Measurements from ENCODE around the gene NPAS3.

DNA sequence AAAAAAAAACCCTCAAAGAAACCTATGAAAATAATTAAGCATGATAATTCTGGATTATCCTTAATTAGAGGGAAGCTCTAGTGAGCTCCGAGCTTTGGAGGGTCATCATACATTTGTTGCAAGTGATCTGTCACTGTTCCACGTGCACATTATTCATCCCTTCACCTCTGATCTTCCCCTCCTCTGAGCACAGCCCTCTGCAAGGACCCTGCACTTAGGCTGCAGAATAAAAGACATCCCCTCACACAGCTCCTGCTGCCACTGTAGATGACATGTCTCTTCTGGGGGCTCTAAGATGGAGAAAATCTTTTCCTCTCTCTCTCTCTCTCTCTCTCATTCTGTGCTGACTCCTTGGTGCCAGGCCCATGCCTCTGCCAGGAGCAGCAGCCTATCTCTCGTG lies 711.8 kb downstream of the NPAS3 start:
- TF ChIP-seq, protein P1, sequence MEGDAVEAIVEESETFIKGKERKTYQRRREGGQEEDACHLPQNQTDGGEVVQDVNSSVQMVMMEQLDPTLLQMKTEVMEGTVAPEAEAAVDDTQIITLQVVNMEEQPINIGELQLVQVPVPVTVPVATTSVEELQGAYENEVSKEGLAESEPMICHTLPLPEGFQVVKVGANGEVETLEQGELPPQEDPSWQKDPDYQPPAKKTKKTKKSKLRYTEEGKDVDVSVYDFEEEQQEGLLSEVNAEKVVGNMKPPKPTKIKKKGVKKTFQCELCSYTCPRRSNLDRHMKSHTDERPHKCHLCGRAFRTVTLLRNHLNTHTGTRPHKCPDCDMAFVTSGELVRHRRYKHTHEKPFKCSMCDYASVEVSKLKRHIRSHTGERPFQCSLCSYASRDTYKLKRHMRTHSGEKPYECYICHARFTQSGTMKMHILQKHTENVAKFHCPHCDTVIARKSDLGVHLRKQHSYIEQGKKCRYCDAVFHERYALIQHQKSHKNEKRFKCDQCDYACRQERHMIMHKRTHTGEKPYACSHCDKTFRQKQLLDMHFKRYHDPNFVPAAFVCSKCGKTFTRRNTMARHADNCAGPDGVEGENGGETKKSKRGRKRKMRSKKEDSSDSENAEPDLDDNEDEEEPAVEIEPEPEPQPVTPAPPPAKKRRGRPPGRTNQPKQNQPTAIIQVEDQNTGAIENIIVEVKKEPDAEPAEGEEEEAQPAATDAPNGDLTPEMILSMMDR (conservative IDR thresholded peaks at IDR 0.05; ENCODE audit: low read depth, low read length), result no peak
- TF ChIP-seq EZH2 (IDR thresholded peaks at IDR 0.05; ENCODE audit: borderline replicate concordance, low read depth, low read length, poor library complexity, severe bottlenecking), result no peak
